IMR-90 (cell line): Measurements from ENCODE around the gene STOM. TPM values are rescaled to one million over a fixed set of nuclear protein-coding genes. Genes with fewer than 3 reads are reported as not detected.

Experiments used
- ATAC-seq: fragments of 200-7000 bp; cut with Tn5 transposase; 2 replicates; pipeline ENCODE4 v1.9.1; 2020; ENCODE audit warnings: low read depth, mild to moderate bottlenecking, moderate library complexity
- BruUV-seq: library from RNA; stranded (reverse); fragments of 400-500 nt; replicated peaks from 2 replicates; lab custom pipeline; 2021; lab: Mats Ljungman, UMichigan
- CTCF ChIA-PET: fragments of 300-600 bp; formaldehyde crosslinking; extraction: SDS; loops from one replicate; lab custom pipeline; 2021; ENCODE audit warnings: antibody characterized with exemption; lab: Yijun Ruan, JAX
- POLR2A ChIA-PET: fragments of 300-600 bp; sonication (Branson Sonifier 250); formaldehyde crosslinking; loops from one replicate; lab custom pipeline; 2022; ENCODE audit warnings: antibody characterized with exemption; ENCODE audit not compliant: unreplicated experiment; lab: Charles Lee
- DNase-seq: peaks from one replicate; pipeline ENCODE4 v3.0.0; 2013
- H2AFZ ChIP-seq: replicated peaks from 2 replicates; pipeline ENCODE3; 2013; ENCODE audit warnings: low read length, mild to moderate bottlenecking; ENCODE audit not compliant: poor library complexity
- H2AK5ac ChIP-seq: 2 replicates; pipeline ENCODE4 v1.6.1; 2013; ENCODE audit warnings: low read depth, low read length, inconsistent platforms
- H2AK9ac ChIP-seq: replicated peaks from 2 replicates; pipeline ENCODE3; 2013; ENCODE audit warnings: mild to moderate bottlenecking, low read depth, low read length, moderate library complexity; ENCODE audit not compliant: poor library complexity
- H2BK120ac ChIP-seq: 2 replicates; pipeline ENCODE4 v1.6.1; 2013; ENCODE audit warnings: low read depth, low read length, inconsistent platforms
- H2BK15ac ChIP-seq: 3 replicates; pipeline ENCODE4 v1.6.1; 2013; ENCODE audit warnings: low read depth, low read length, inconsistent platforms
- H2BK20ac ChIP-seq: 2 replicates; pipeline ENCODE4 v1.6.1; 2013; ENCODE audit warnings: low read depth, mild to moderate bottlenecking, inconsistent platforms, low read length, moderate library complexity
- H2BK5ac ChIP-seq: 2 replicates; pipeline ENCODE4 v1.6.1; 2013; ENCODE audit warnings: mild to moderate bottlenecking, low read depth, low read length, inconsistent platforms; ENCODE audit not compliant: poor library complexity, severe bottlenecking
- H3K14ac ChIP-seq: replicated peaks from 2 replicates; pipeline ENCODE4 v1.6.1; 2013; ENCODE audit warnings: low read depth, low read length, inconsistent platforms
- H3K18ac ChIP-seq: 2 replicates; pipeline ENCODE4 v1.6.1; 2013; ENCODE audit warnings: low read depth, low read length, control low read depth
- H3K23ac ChIP-seq: 2 replicates; pipeline ENCODE4 v1.6.1; 2013; ENCODE audit warnings: low read depth, low read length, inconsistent platforms
- H3K27ac ChIP-seq: 2 replicates; pipeline ENCODE4 v1.5.1; 2013; ENCODE audit warnings: mild to moderate bottlenecking, control low read depth, low read length; ENCODE audit not compliant: insufficient read depth
- H3K27me3 ChIP-seq: 2 replicates; pipeline ENCODE4 v1.6.1; 2013; ENCODE audit warnings: low read length; ENCODE audit not compliant: control insufficient read depth, insufficient read depth
- H3K36me3 ChIP-seq: 2 replicates; pipeline ENCODE4 v1.6.1; 2013; ENCODE audit warnings: low read length, mixed read lengths; ENCODE audit not compliant: control insufficient read depth, insufficient read depth
- H3K4ac ChIP-seq: 2 replicates; pipeline ENCODE4 v1.6.1; 2013; ENCODE audit warnings: low read depth, low read length, inconsistent platforms
- H3K4me1 ChIP-seq: 2 replicates; pipeline ENCODE4 v1.6.1; 2013; ENCODE audit warnings: low read length, mixed read lengths; ENCODE audit not compliant: control insufficient read depth, insufficient read depth
- H3K4me2 ChIP-seq: 2 replicates; pipeline ENCODE4 v1.6.1; 2013; ENCODE audit warnings: low read depth, mild to moderate bottlenecking, control low read depth, low read length, moderate library complexity
- H3K4me3 ChIP-seq: 2 replicates; pipeline ENCODE4 v1.5.1; 2013; ENCODE audit warnings: low read depth, mild to moderate bottlenecking, control low read depth, low read length, moderate library complexity; ENCODE audit not compliant: insufficient read depth
- H3K56ac ChIP-seq: 2 replicates; pipeline ENCODE4 v1.6.1; 2013; ENCODE audit warnings: low read length, inconsistent platforms; ENCODE audit not compliant: insufficient read depth; ENCODE audit errors: extremely low read depth
- H3K79me1 ChIP-seq, 2 experiments: 2 replicates each; pipeline ENCODE4 v1.6.1; 2013; ENCODE audit warnings: low read length in 2 of 2, inconsistent platforms in 1 of 2, low read depth in 1 of 2
- H3K9ac ChIP-seq: 2 replicates; pipeline ENCODE4 v1.6.1; 2013; ENCODE audit warnings: low read depth, low read length, control low read depth
- H3K9me1 ChIP-seq: 2 replicates; pipeline ENCODE4 v1.6.1; 2013; ENCODE audit warnings: low read length, inconsistent platforms; ENCODE audit not compliant: insufficient read depth
- H3K9me3 ChIP-seq: 2 replicates; pipeline ENCODE4 v1.6.1; 2013; ENCODE audit warnings: low read length; ENCODE audit not compliant: control insufficient read depth, insufficient read depth
- H4K20me1 ChIP-seq: 2 replicates; pipeline ENCODE4 v1.6.1; 2013; ENCODE audit warnings: low read length, inconsistent platforms; ENCODE audit not compliant: insufficient read depth
- H4K5ac ChIP-seq: 2 replicates; pipeline ENCODE4 v1.6.1; 2013; ENCODE audit warnings: mild to moderate bottlenecking, low read depth, low read length, control low read depth
- H4K8ac ChIP-seq, 2 experiments: 2 replicates each; pipeline ENCODE4 v1.6.1; 2013; ENCODE audit warnings: low read depth in 2 of 2, low read length in 2 of 2, control low read depth in 1 of 2, inconsistent platforms in 1 of 2
- H4K91ac ChIP-seq: 2 replicates; pipeline ENCODE4 v1.6.1; 2013; ENCODE audit warnings: low read depth, low read length, inconsistent platforms; ENCODE audit not compliant: insufficient read depth
- BHLHE40 ChIP-seq: fragments of 150-350 bp; IDR thresholded peaks from 2 replicates; pipeline ENCODE4 v1.6.1; 2016; ENCODE audit warnings: mild to moderate bottlenecking, low read depth, low read length
- MAZ ChIP-seq: IDR thresholded peaks from 2 replicates; pipeline ENCODE4 v1.6.1; 2012; ENCODE audit warnings: low read depth, mild to moderate bottlenecking, low read length, improper control_type of control experiment, moderate library complexity, borderline replicate concordance
- NFE2L2 ChIP-seq: fragments of 150-350 bp; IDR thresholded peaks from 2 replicates; pipeline ENCODE4 v1.6.1; 2016; ENCODE audit warnings: low read depth, mild to moderate bottlenecking, low read length
- POLR2A ChIP-seq: IDR thresholded peaks from 2 replicates; pipeline ENCODE4 v1.6.1; 2012; ENCODE audit warnings: mild to moderate bottlenecking, low read depth, low read length
- RAD21 ChIP-seq: IDR thresholded peaks from 2 replicates; pipeline ENCODE4 v1.6.1; 2012; ENCODE audit warnings: low read length, improper control_type of control experiment
- RFX5 ChIP-seq: IDR thresholded peaks from 2 replicates; pipeline ENCODE4 v1.8.0; 2012; ENCODE audit warnings: low read depth, mild to moderate bottlenecking, low read length, moderate library complexity
- WGBS, 2 experiments: methylation state at CpG; one replicate each; pipeline versions ENCODE4 v1.1.5 to v1.1.7; 2013; ENCODE audit warnings: missing lambda C conversion rate in 2 of 2; ENCODE audit not compliant: insufficient read length in 1 of 2; ENCODE audit errors: extremely low coverage in 2 of 2; 5-methylcytosine and 5-hydroxymethylcytosine counted together
- dilution Hi-C: fragments of 300-500 bp; cut with HindIII; formaldehyde crosslinking; loops from one replicate; pipeline ENCODE4 v1.14.3; 2018; ENCODE audit warnings: low sequenced_read_pairs; ENCODE audit not compliant: unreplicated experiment
- in situ Hi-C: fragments of 300-500 bp; cut with MboI; formaldehyde crosslinking; loops from 3 replicates; pipeline ENCODE4 v1.14.3; 2019; ENCODE audit warnings: low sequenced_read_pairs, inconsistent platforms, mixed read lengths
- intact Hi-C: fragments of 100-400 bp; cut with micrococcal nuclease; formaldehyde crosslinking; loops from 2 replicates; pipeline ENCODE4 v1.10.0; 2022
- polyA plus RNA-seq, 3 experiments: library from polyadenylated mRNA; depleted of rRNA; stranded (reverse); fragments of >200 nt; gene quantifications; 2 replicates each; pipeline ENCODE4 v1.2.3, GENCODE V29; 2012; ENCODE audit warnings: low replicate concordance in 1 of 3
- total RNA-seq: library from RNA; depleted of rRNA; stranded (reverse); fragments of >200 nt; gene quantifications from 2 replicates; pipeline ENCODE4 v1.2.3, GENCODE V29; 2012
- TF ChIP-seq, protein P1 (sequence below): conservative IDR thresholded peaks from 2 replicates; pipeline ENCODE4 v1.5.1; 2012; ENCODE audit warnings: mild to moderate bottlenecking, low read depth, low read length, improper control_type of control experiment

Gene STOM
- total and polyA plus RNA-seq, 2 of the 4 experiments (the other 2 are of a cell fraction) = 78.4 to 84.8 TPM

DNA sequence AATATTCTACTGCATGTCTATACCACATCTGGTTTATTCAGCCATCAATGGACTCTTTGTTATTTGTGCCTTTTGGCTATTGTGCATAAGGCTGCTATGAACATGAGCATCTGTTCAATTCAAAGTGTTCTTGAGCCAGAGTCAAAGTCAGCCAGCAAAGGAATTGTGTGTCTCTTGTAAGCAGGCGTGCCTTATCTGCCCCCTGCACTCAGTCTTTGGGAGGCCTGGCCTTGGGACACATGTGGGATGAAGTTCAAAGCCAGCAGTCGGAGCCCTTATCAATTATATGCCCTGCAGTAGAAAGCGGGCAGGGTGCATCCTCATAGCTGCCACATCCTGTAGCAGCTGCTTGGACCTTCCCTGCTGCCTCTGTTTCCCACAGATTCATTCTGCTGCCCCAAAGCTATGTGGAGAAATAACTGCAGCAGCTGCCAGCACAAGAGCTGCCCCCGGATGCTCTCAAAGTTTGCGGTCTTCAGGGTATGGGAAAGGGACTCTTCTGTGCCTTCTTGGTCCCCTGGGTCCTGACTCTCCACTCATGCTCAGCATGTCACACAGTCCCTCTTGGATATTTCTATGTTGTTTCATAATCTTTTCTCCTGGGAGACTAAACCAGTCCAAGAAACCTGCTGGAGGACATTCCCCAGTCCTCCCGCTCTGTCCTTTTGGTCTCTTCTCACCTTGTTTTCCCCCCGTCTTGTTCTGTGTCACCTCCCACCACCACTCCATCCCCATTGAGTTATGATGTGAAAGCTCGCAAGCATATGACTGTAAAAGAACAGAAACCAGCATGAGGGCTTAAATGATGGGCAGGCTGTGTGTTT lies 35.9 kb downstream of the STOM start:
- Histone ChIP-seq H2AFZ (no peak overlapping the region), H3K14ac (no peak overlapping the region), H4K91ac (no peak overlapping the region), H3K79me1 (peaks cover 8 to 47% of the 10 kb centered on the region in 2 experiments; a peak in 2 of 4 replicates), H3K27ac (no peak overlapping the region), H4K5ac (0 out of 2 replicates have a peak overlapping the region, but pooled peaks have one; percentile 4), H2BK5ac (peak overlapping the region; percentile 15), H3K56ac (no peak overlapping the region), H2BK15ac (no peak overlapping the region), H3K36me3 (peaks cover 64% of the 10 kb centered on the region), H3K4me3 (no peak overlapping the region), H3K4me1 (peaks cover 10% of the 10 kb centered on the region), H2AK5ac (no peak overlapping the region; the same call in 1 of the 2 replicates), H2AK9ac (no peak overlapping the region), H3K9ac (no peak overlapping the region), H3K9me3 (no peaks in the 10 kb centered on the region), H3K4me2 (no peak overlapping the region), H3K4ac (0 out of 2 replicates have a peak overlapping the region, but pooled peaks have one; percentile 19), H4K8ac (no peak overlapping the region), H3K18ac (no peak overlapping the region), H2BK120ac (no peak overlapping the region), H3K23ac (no peak overlapping the region), H2BK20ac (no peak overlapping the region), H3K9me1 (peaks cover 11% of the 10 kb centered on the region), H4K20me1 (no peaks in the 10 kb centered on the region), H3K27me3 (no peaks in the 10 kb centered on the region)
- no peak for ATAC-seq
- TF ChIP-seq BHLHE40 (no peak), POLR2A (no peak), RAD21 (no peak), MAZ (no peak), RFX5 (no peak), NFE2L2 (no peak)
- TF ChIP-seq, protein P1, sequence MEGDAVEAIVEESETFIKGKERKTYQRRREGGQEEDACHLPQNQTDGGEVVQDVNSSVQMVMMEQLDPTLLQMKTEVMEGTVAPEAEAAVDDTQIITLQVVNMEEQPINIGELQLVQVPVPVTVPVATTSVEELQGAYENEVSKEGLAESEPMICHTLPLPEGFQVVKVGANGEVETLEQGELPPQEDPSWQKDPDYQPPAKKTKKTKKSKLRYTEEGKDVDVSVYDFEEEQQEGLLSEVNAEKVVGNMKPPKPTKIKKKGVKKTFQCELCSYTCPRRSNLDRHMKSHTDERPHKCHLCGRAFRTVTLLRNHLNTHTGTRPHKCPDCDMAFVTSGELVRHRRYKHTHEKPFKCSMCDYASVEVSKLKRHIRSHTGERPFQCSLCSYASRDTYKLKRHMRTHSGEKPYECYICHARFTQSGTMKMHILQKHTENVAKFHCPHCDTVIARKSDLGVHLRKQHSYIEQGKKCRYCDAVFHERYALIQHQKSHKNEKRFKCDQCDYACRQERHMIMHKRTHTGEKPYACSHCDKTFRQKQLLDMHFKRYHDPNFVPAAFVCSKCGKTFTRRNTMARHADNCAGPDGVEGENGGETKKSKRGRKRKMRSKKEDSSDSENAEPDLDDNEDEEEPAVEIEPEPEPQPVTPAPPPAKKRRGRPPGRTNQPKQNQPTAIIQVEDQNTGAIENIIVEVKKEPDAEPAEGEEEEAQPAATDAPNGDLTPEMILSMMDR = no peak
- BruUV-seq = no TSS peak
- dilution Hi-C loops = no loop called here
- WGBS, 2 experiments = 92% methylated on average over 2 of the region's 8 CpGs; no CpG with 5 or more reads in 1 of the 2 experiments
- ChIA-PET POLR2A (no interaction called here), CTCF (no interaction called here)
- DNase-seq = no peak
- in situ Hi-C loops = no loop called here
- intact Hi-C loops = no loop called here
